ENCODE results near the gene MUCL1.
"Not testable (repeated sequence)": the region's sequence is repeated elsewhere in the genome, so short reads cannot be mapped to it uniquely, and the experiment has no call there.

The MUCL1 gene

GRCh38 chr12:54853933-54854538 lies at the start of gene MUCL1:
Gene MUCL1, plus strand, starts transcription at chr12:54854516. Its CDS starts 67 bp downstream, at chr12:54854583.
- DNase-seq = peak; percentile 3

- DNase-seq = no peak
Observed at GRCh38 chr12:54821676-54822075, 32.6 kb upstream of the MUCL1 start.

DNA sequence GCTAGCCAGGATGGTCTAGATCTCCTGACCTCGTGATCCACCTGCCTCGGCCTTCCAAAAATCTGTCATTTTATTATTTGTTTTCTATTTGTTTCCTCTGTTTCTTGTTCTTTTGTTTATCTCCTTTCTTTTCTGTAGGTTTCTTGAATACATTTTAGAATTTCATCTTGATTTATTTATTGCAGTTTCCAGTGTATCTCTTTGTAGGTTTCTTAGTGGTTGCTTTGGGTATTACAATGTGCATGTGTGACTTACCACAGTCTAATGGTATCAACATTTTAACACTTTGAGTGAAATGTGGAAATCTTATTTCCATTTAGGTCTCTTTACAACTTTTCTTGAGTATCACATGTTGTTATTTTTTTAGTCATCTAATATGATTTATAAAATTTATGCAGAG lies 29.9 kb upstream of the MUCL1 start:
- no peak for DNase-seq

DNA sequence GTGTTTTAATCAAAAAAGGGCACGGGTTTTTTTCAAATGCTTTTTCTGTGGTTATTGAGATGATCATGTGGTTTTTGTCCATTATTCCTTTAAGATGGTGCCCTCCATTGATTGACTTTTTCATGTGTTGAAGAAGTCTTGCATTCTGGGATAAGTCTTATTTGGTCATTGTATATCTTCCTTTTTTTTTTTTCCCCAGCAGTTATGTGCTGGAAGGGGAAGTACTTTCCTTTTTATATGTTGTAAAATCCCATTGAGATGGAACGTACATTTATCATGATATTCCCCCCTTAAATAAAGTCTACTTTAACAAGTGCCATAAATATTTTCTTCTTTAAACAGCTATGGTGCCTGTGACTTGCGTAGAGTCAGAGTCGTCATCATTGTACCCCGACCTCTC lies 24.8 kb upstream of the MUCL1 start:
- no peak for DNase-seq

- no peak for DNase-seq
Observed at GRCh38 chr12:54830199-54830598, 24.1 kb upstream of the MUCL1 start.

DNA sequence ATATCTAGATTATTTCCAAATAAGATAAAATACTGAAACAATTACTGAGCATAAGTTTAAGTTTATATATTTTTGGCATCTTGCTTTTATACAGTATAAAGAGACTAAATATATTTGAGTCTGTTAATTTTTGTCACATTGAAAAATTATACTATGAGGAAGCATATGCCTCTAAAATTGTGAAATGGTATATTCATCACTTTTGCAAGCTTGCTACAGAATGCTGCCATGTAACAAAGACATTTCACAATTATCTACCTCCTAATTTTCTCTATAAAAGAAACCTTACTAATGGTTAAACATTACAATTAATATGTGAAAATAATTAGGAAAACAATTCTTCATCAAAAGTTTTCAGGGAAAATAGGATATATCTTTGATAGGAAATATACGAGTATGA lies 22.7 kb upstream of the MUCL1 start:
- DNase-seq = no peak

GRCh38 chr12:54840244-54840865 lies 14.0 kb upstream of the MUCL1 start:
- DNase-seq = no peak

GRCh38 chr12:54857406-54857805 lies 3.1 kb downstream of the MUCL1 start:
- no peak for DNase-seq

DNA sequence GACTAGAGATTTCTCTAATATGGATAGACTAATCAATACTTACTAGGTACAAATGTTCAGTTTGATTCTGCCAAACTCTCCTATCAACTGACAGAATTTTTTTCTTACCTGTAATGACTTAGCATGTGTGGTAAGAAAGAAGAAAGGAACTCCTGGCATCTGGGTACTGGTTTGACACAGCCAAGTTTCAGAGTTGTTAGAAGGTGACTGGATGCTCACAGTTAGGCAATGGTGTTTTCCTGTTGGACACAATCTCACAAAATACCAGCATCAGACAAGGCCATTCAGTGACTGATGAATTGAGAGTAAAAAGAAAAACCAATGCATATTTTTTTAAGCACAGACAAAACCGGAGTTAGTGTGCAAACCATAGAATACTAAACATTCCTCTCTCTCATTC lies 4.2 kb downstream of the MUCL1 start:
- no peak for DNase-seq

DNA sequence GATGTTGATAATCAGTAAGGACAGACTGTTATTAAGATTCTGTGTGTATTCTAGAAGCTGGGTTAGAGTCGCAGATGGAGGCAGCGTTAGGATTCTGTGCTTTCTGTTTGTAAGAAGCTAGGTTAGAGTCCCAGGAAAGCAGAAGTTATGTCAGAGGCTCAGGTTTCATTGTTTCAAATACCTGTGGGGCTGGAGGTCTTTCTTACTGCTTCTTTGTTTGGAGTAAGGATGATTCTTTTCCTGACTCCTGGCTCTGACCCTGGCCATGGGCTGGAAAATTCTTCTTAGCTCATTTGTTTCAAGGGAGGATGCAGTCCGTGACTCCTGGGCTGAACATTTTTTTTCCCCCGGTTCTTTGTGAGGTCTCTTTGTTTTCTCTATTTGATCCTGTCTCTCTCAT lies 5.2 kb downstream of the MUCL1 start:
- DNase-seq = no peak

DNA sequence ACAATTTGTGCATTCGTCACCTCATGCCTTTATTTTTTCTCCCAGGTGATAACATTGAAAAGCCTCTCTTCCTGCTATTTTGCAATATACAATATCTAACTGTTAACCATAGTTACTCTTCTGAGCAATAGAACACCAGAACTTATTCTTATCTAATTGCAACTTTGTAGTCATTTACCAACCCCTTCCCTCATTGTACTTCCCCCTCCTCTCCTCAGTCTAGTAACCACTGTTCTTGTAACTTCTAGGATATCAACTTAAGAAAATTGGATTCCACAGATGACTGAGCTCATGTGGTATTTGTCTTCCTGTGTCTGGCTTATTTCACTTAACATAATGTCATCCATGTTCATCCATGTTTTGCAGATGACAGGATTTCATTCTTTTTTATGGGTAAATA lies 7.6 kb downstream of the MUCL1 start:
- no peak for DNase-seq

DNA sequence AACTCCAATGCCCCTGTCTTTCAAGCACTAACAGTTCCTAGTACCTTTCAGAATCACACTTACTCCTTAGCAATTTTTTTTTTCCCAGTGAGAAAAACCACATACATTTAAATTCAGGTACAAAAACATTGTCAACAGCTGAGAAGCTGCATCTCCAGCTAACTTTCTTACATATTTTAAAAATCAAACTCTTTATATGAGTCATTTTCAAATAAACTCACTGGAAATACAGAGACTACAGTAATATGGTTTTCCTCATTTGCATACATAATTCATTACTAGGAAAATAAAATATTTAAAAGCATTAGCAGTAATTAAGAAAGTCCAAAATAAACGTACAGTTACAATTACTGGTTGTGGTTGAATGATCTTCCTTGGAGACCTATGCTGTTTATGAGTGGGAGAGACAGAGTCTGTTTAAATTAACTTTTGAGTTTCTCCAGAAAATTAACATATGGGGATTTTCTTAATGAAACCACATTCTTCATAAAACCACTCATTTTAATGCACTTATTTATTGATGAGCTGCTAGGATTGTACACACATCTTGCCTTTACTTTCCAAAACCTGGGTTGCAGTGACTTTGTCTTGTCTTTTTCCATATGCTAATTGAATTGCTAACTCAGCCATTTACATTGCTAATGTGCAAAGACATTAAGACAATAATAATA lies 9.8 kb downstream of the MUCL1 start:
- no peak for DNase-seq

GRCh38 chr12:54865683-54866324 lies 11.5 kb downstream of the MUCL1 start:
- no peak for DNase-seq

GRCh38 chr12:54868690-54869089 lies 14.4 kb downstream of the MUCL1 start:
- DNase-seq = no peak

DNA sequence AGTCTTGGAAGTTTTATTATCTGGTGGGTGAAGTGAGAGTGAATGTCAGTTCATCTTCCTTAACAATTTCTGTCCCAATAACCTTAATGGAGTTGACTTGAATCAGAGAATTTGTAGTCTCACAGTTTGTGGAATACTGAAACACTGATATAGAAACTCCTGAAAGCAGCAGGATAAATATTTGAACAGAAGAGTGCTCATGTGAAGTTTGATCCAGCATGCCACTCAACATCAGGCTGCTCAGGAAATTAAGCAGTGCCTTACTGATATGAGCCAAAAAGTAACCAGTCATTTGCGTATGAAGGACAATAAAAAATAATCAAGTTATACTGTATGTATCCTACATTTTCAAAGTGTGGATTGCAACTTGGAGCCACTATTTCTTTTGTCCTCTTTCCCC lies 15.7 kb downstream of the MUCL1 start:
- DNase-seq = no peak

DNA sequence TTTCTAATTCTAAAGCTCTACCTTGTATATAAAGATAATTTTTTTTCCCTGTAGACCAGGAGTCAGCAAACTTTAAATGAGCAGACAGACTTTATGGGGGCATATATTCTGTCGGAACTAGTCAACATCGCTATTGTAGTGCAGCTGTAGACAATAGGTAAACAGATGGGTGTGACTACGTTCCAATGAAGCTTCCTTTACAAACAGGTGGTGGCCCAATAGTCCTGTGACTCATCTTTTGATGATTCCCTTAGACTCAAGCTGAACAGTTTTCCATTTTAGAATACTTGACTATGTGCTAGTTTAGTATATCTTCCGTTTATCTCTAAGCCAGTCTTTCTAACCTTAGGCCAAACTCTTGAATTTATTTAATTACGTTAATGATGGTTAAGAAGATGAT lies 16.3 kb downstream of the MUCL1 start:
- DNase-seq = no peak

- DNase-seq = no peak
Observed at GRCh38 chr12:54879150-54879549, 24.8 kb downstream of the MUCL1 start.

- no peak for DNase-seq
Observed at GRCh38 chr12:54879579-54879978, 25.3 kb downstream of the MUCL1 start.

DNA sequence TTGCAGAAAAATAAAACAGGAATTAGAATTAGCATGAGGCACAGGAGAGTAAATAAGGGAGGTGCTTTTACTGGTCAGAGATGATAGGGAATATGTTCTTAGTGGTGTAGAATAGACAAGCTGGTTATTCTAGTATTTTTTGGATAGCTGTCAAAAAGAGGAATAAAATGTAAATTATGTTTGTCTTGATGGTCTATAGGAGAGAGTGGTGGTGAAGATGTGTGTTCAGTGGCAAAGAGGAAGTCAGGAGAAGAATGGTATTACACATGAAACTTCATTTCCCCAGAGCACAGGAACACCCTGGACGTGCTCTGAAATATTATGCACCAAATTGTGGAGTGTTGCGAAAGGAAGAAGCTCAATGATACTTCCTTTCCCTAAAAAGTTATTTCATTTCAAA lies 27.8 kb downstream of the MUCL1 start:
- DNase-seq = no peak

DNA sequence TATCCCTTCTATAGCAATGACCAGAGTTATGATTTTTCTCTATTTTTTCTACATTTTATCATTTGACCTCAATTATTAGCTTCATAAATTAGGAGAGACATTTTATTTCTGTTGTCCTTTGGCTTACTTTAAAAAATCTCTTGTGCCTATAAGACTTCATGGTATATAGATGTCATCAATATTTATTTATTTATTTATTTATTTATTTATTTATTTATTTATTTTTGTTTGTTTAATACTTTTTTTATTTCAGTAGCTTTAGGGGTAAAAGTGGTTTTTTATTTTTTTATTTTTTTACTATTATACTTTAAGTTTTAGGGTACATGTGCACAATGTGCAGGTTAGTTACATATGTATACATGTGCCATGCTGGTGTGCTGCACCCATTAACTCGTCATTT lies 28.3 kb downstream of the MUCL1 start:
- not testable (repeated sequence) for DNase-seq

- not testable (repeated sequence) for DNase-seq
Observed at GRCh38 chr12:54888428-54888827, 34.1 kb downstream of the MUCL1 start.

DNA sequence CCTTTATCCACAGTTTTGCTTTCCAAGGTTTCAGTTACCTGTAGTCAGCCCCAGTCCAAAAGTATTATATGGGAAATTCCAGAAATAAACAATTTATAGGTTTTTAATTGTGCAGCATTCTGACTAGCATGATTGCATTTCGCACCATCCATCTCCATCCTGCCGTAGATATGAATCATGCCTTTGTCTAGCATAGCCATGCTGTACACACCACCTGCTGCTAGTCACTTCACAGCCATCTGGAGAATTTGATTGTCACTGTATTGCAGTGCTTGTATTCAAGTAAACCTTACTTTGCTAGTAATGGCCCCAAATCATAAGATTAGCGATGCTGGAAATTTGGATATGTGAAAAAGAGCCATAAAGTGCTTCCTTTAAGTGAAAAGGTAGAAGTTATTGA lies 36.0 kb downstream of the MUCL1 start:
- no peak for DNase-seq

DNA sequence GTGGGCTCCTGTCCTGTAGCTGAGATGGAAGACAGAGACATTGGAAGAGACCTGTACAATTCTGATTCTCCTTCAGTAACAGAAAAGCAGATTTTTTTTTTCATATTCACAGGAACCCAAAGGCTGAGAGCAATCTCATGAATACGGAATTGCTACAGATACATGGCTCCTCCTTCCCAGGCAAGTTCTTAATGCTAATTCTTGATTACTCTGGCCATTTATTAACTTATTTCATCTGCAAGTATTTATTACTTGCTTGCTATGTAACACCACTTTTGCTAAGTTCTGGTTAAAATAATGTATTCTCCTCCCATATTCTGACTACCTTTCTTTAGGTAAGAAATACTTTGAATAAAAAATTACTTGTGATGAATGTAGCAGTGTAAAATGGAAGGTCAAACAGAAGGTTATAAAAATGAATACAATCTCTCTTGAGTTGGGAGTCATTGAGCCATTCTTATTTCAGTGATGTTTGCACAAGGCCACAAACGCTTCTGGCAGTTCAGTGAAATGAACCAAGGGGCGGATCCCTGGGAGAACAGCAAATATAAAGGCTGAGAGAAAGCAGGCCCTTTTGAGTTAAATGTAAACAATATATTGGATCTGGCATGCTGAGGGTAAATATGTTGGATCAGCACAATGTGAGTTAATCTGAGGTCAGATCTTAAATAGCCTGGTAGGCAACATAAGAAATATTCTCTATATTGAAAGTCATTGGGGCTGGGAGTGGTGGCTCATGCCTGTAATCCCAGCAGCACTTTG lies 37.6 kb downstream of the MUCL1 start:
- no peak for DNase-seq

Measured in KG1 (cell line).